ENCODE data around the gene DDX55. TPM values are rescaled to one million over a fixed set of nuclear protein-coding genes. Genes with fewer than 3 reads are reported as not detected.

The DDX55 gene
- polyA plus RNA-seq, 1 of the 3 experiments (the other 2 are of a cell fraction) = 25.8 TPM

GRCh38 chr12:123572391-123572790 is 29.5 kb upstream of the DDX55 start (continued):
- no peak for TF ChIP-seq REST (IDR thresholded peaks at IDR 0.05; ENCODE audit: low read depth, low read length)
- TF ChIP-seq USF1 (IDR thresholded peaks at IDR 0.05; ENCODE audit: borderline replicate concordance, low read depth) = no peak
- no peak for TF ChIP-seq JUND (IDR thresholded peaks at IDR 0.05)
- TF ChIP-seq EP300 (IDR thresholded peaks at IDR 0.05; ENCODE audit: borderline replicate concordance in 1 of 2, low read depth in 1 of 2, low read length in 1 of 2) = no peak
- no peak for TF ChIP-seq IRF3 (IDR thresholded peaks at IDR 0.05; ENCODE audit: low read depth, low read length)
- no peak for TF ChIP-seq TAF1 (IDR thresholded peaks at IDR 0.05; ENCODE audit: borderline replicate concordance, low read depth, low read length)
- TF ChIP-seq NRF1 (IDR thresholded peaks at IDR 0.05; ENCODE audit: low read depth, low read length) = no peak
- no peak for TF ChIP-seq CHD2 (IDR thresholded peaks at IDR 0.05; ENCODE audit: low read length, partially characterized antibody)
- TF ChIP-seq USF2 (IDR thresholded peaks at IDR 0.05; ENCODE audit: borderline replicate concordance, low read depth, low read length) = no peak

GRCh38 chr12:123573870-123574269 is 28.0 kb upstream of the DDX55 start:
- H3K9me3 ChIP-seq = no peaks in the 10 kb centered on the region
- H3K27ac ChIP-seq (ENCODE audit: low read depth in 2 of 2, low read length in 1 of 2) = no peak overlapping the region
- POLR2A ChIA-PET = no interaction called here
- no peaks in the 10 kb centered on the region for H4K20me1 ChIP-seq (ENCODE audit: insufficient read depth)
- no peak overlapping the region for H2AFZ ChIP-seq (ENCODE audit: low read depth)
- no peaks in the 10 kb centered on the region for H3K9me2 ChIP-seq
- H3K4me1 ChIP-seq (ENCODE audit: control insufficient read depth in 1 of 2, insufficient read depth in 2 of 2, low read depth in 1 of 2, low read length in 1 of 2) = no peaks in the 10 kb centered on the region
- peaks cover 8% of the 10 kb centered on the region; the same call in 1 of the 2 replicates for H3K79me2 ChIP-seq (ENCODE audit: insufficient read depth)
- WGBS (ENCODE audit: low lambda C conversion rate) = 32% methylated on average over 4 of the region's 4 CpGs
- H3K9ac ChIP-seq = no peak overlapping the region
- no peak overlapping the region for H3K4me3 ChIP-seq (ENCODE audit: low read depth in 2 of 2, low read length in 1 of 2)
- CTCF ChIA-PET = interaction anchor here (4.2 kb wide), 1 partner anchor 8 kb away, joined by 22 read pairs; no protein-coding TSS in a partner anchor
- no peaks in the 10 kb centered on the region for H3K27me3 ChIP-seq (ENCODE audit: insufficient read depth)
- H3K36me3 ChIP-seq (replicated peaks in 1 of 2; ENCODE audit: control insufficient read depth in 1 of 2, insufficient read depth in 2 of 2, low read length in 1 of 2) = peaks cover 0 to 17% of the 10 kb centered on the region in 2 experiments
- no peak for DNase-seq
- peaks cover 4% of the 10 kb centered on the region for H3F3A ChIP-seq (replicated peaks; ENCODE audit: insufficient read depth)
- no peak overlapping the region for H3K4me2 ChIP-seq
- no peak for TF ChIP-seq GATA2 (CRISPR knock-in tag; IDR thresholded peaks at IDR 0.05)
- TF ChIP-seq TCF12 (IDR thresholded peaks at IDR 0.05) = no peak
- no peak for TF ChIP-seq TEAD4 (IDR thresholded peaks at IDR 0.05; ENCODE audit: borderline replicate concordance, insufficient read depth)
- TF ChIP-seq TAF1 (IDR thresholded peaks at IDR 0.05; ENCODE audit: borderline replicate concordance, low read depth, low read length) = no peak
- TF ChIP-seq IRF3 (IDR thresholded peaks at IDR 0.05; ENCODE audit: low read depth, low read length) = no peak
- TF ChIP-seq, protein P1, sequence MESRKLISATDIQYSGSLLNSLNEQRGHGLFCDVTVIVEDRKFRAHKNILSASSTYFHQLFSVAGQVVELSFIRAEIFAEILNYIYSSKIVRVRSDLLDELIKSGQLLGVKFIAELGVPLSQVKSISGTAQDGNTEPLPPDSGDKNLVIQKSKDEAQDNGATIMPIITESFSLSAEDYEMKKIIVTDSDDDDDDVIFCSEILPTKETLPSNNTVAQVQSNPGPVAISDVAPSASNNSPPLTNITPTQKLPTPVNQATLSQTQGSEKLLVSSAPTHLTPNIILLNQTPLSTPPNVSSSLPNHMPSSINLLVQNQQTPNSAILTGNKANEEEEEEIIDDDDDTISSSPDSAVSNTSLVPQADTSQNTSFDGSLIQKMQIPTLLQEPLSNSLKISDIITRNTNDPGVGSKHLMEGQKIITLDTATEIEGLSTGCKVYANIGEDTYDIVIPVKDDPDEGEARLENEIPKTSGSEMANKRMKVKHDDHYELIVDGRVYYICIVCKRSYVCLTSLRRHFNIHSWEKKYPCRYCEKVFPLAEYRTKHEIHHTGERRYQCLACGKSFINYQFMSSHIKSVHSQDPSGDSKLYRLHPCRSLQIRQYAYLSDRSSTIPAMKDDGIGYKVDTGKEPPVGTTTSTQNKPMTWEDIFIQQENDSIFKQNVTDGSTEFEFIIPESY (IDR thresholded peaks at IDR 0.05; ENCODE audit: borderline replicate concordance, low read depth) = no peak
- TF ChIP-seq NFIC (IDR thresholded peaks at IDR 0.05; ENCODE audit: borderline replicate concordance) = no peak

Measured in SK-N-SH (cell line).